Stimulated activated CD4-positive, alpha-beta T cell treated with anti-CD3 and anti-CD28 coated beads, TNF-alpha, amount 100 ng/mL, for 1 hour (primary cell): Measurements from ENCODE around the gene RSPH1.
A peak's percentile ranks its signal among the peaks of the same experiment; 100 is the strongest.

ENCODE experiments used
- DNase-seq, 3 donors: peaks; one replicate each; pipeline ENCODE4 v3.0.0-alpha.2; 2020; ENCODE audit warnings: low read depth in 3 of 3, low spot score in 1 of 3

RSPH1 gene

DNA sequence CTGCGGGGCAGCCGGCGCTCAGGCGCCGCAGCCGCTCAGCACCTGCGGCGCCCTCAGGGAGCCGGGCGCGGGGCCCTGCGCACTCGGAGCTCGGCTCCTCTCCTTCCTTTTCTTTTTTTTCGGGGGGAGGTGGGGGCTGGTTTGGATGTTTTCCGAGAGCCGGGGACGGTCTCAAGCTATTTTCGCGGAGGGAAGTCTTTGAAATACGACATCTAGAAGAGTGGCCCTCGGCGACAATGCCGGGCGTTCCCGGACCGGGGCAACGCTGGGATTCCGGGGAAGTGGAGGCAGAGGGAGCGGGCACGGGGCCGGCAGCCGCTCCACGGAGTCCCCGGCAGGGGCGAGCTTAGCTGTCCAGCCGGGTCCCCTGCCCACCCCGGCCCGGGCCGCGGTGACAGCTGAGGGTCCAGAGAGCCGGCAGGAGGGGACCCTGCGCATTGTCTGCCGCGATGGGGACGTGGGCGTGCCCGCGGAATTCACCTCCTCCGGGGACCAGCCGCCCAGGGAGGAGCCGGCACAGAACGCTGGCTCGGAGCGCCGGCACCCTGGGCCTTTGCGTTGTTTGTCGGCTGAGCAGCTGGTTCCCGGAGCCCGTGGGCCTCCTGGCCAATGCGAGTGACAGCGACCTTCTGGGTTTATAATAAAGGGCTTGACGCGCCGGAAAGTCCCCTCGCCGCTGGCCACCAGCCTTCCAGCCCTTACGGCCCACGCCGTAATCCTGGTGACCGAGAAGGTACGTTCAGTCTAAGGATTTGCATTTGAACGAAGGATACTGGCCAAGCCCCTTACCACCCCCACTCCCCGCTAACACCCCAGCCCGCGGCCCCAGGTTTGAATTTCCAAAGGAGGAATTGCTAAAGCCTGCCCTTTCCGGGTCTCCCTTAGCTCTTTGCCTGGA lies 18.2 kb upstream of the RSPH1 start:
- DNase-seq, result peak; percentile 30 to 59 (median 38)

DNA sequence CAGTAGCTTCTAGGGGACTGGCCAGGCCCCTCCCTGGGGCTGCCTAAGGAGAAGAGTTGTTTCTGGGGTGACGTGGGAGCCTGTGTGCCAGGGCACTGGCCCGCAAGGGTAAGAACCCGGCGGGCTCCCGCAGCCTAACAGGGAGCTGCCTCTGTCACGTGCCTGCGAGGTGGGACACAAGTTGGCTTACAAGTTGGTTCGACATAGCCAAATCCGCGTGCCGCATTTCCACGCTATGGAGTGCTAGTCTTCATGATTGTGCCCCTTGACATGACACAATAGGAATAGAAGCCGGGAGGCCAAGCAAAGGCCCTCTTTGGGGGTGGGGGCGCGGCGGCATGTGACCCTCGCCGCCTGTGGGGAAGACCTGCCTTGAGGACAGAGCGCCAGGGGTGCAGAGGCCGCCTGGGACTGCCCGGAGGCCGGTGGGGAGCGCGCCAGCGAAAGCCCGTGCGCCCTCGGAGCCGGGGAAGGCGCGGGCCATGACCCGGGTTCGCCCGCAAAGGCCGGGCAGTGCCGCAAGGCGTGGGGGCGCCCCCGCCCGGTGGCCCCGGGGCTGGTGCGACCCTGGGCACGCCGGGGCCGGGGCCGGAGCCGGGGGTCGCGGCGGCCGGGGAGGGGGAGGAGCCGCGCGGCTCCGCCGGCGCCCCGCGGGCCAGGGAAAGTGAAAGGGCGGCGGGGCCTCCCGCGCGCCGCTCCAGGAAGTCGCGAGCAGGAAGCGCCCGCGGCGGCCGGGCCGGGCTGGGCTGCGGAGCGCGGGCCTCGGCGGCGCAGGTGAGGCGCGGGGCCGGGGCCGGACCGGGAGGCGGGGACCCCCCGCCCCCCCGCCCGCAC lies 17.3 kb upstream of the RSPH1 start, which contains the start of gene SLC37A1:
Gene SLC37A1, plus strand, starts transcription at position 702 of the 834 bp plus-strand sequence. CDS start 4,603 bp downstream, outside the sequence.
- DNase-seq, result peak in 1 of 3 donors; percentile 18

DNA sequence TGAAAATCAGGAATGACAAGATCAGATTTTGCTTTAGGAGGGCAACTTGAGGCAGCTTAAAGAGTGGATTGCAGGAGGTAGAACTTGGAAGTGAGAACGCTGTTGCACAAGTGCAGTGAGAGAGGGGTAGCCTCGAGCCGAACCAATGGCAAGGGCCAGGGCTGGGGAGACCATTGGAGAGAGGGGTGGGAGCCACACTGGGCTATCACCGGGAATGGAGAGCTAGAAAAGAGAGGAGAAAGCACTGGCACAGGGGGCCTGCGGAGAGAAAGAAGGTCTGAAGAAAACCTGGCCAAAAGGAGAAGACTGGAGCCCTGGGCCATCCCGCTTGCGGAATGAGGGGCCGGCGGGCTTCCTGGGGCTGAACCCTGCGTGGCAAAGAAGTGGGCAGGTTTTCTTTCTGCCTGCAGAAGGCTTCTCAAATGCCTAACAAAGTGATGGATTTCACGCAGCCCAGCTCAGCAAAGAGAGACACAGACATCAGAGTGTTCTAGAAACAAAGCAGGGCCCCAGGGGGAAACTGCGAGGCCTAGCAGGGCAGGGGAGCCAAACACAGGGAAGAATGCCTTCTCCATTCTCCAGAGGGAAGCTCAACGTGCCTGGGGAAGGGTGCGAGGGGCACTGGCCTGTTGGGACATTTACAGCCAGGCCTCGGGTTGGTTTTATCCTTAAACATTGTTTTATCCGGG lies 16.5 kb upstream of the RSPH1 start:
- no peak for DNase-seq

DNA sequence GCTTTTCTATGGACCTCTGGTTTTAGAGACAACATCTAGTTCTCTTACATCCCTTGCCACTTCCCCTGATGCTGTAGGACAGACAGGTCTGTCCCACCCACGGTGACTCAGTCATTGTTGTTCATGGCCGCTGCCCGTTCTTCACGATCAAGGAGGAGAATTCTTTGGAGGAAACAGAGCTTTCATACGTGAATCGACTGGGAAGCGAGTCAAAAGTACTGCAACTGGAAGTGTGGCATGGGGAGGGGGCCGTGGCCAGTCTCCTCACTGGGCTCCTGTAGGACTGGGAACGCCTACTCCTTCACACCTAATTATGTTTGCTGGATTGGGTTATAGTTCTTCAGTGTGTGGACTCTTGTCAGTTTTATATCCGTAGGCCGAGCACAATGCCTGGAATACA lies 13.2 kb upstream of the RSPH1 start:
- DNase-seq, result no peak

DNA sequence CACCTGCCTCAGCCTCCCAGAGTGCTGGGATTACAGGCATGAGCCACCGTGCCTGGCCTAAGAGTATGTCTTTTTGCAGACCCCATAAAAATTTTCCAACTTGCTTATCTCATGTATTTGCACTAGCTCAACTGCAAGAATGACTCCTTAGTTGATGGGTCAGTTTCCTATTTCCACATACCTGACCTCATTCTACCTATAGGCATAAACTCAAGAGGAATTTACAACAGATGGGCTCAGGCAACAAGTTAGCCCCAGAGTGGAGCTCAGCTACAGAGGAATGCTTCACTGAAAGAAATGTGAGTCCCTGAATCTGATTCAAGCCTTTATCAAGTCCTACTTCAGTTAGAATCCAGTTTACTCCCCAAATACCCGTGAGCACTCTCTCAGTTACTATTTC lies 12.3 kb upstream of the RSPH1 start:
- DNase-seq, result no peak

DNA sequence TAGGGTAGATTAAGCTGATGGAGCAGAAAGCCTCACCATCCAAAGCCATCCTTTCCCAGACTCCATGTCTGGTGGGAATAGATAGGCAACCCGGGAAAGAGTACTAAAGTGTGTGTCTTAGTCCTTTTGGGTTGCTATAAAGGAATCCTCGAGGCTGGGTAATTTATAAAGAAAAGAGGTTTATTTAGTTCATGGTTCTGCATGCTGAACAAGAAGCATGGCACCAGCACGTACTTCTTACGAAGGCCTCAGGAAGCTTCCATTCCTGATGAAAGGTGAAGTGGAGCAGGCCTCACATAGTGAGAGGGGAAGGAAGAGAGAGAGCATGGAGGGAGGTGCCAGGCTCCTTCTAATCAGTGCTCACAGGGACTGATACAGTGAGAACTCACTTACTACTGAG lies 11.4 kb upstream of the RSPH1 start:
- DNase-seq, result no peak

DNA sequence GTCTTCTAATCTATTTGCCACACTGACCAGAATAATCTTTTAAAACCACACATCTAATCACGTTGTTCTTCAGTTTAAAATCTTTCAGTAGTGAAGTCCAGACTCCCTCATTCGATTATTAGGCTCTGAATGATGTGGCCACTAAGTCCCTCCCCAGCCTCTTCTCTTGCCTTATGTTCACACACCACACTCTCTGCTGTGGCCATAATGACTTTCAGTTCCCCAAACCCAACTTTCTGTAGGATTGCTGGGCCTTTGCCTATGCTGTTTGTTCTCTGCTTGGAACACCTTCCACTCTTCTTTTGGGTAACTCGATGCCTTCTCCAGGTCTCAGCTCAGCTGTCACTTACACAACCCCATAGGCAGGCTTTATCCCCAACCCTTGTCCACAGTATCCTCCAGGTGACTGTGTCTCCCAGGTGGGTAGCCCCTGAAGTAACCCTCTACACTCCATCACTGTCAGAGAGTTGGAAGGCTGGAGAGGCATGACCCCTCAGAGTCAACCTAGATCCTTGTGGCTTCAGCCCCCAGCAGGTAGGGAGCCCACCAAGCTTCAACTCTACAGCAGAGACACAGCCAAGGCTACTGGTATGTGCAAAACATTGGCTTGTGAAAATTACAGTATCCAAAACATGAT lies 9.2 kb upstream of the RSPH1 start:
- no peak for DNase-seq

DNA sequence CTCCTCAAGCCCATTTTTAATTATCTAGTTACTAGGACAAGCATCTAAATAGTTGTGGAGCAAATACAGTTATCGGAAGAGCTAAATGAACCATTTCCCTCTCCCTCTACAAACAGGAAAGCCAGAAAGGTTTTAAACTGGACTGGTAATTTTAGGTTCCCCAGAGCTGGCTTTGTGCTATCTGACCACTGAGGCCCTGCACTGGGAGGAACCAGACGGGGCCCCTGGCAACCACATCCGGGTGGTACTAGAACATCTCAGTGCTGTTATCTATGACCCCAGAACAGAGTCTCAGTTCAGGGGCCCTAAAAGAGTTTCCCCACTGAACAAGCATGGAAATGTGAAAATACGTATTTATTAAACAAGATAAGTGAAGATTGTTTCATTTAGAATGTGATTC lies 7.7 kb upstream of the RSPH1 start:
- DNase-seq, result no peak

DNA sequence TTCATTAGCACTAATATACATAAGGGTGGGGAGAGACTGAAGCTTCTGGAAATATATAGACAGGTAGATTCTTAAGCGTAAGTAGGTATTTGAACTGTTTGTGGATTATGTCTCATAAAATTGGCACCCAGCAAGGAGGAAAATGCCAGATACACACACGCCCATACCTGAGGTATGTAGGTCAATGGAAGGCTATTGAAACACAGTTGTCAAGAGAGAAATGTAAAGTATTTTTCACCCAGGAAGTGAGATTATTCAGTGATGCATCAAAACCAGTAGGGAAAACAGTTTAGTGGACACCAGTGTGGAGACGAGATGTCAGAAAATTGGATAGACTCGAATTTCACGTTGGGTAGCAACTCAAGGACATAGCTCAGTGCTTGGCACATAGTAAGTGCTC lies 4.7 kb upstream of the RSPH1 start:
- no peak for DNase-seq

DNA sequence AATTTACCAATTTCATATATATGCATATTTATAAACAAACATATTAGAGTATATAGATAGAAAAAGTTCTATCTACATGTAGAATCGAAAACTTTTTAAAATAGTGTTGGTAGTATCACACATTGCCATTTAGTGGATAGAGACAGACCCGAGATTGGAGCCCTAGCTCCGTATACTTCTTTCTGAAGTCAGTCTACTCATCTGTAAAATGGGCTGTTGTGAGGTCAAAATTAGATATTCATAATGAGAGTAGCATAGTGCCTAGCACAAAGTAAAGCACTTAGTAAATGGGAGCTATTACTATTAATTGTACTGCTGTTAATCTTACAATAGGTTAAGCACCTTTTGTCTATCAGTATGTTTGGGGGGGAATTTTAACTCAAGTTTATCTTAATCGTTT lies 4.2 kb upstream of the RSPH1 start:
- no peak for DNase-seq

DNA sequence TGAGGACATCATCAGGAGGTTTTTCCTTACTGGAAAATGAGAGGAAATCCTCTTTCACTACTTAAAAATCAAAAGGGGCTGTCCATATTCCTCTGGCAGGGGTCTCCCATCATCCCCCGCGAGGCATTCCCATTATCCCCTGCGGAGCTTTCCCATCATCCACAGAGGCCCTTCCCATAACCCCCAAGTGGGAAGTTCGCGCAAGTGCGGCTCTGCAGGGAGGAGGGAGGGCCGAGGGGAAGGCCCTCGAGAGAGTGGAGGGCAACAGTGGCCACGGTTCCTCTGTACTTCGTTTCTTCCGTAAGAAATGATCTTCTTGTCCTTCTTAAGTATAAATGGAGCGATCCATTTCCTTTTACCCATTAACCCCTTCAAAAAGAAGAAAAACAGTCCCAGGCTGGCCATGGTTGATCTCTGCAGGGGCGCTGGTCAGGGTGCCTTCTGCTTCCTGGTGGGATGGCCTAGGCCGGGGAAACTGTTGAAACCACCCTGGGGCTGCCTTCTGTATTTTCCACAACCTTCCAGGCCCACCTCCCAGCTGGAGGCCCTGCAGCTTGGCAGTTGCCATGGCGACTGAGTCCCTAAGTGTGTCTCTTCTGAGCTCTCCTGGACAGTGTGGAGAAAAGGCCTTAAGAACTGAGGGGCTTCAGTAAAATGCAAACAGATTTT lies 3.6 kb upstream of the RSPH1 start:
- no peak for DNase-seq

DNA sequence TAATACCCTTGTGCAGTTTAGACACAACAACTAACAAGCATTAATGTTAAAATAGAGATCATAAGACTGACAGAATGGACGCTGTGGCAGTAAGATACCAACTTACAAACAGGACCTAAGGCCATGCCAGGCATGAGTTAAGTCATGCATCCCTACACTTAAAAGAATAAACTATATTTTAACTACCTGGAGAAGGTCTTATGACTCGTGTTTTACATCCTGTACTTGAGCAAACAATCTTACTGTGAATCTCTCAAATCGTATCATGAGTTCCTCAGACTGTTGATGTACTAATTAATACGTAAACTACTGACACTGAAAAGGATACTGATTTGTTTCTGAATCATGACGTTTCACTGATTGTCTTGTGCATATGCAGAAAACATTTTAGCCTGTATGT lies 2.0 kb upstream of the RSPH1 start:
- no peak for DNase-seq

DNA sequence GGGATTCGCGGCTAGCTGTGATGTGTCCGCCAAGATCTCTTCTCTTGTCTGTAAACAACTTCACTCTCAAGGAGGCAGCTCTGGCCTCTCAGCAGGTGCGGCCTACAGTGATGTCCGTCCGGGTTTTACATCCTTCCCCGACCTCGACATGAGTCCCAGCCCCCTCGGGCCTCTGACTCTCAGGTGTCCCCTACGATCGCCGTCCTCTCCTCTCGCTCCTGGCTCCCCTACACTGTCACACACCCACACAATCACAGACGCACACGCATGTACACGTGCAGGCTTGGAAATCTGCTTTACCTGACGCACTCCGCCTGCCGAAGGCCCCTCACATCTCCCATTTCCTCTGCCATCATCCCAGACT lies 797 bp upstream of the RSPH1 start:
- DNase-seq, result no peak

DNA sequence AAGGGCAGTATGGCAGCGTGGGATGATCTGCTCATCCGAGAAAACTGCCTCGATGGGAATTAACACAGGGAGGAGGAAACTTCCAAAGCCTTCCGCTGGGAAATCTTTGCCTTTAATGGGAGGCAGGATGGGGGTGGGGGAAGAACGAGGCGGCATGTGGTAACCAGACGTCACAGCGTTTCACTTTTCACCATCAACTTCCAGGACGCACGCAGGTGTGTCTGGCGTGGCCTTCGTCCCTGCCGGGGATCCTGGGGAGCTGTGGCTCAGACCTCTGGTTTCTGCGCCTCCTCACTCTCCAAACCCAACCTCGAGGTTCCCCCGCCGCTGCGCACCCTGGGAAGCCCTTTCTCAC lies 282 bp downstream of the RSPH1 start:
- no peak for DNase-seq

DNA sequence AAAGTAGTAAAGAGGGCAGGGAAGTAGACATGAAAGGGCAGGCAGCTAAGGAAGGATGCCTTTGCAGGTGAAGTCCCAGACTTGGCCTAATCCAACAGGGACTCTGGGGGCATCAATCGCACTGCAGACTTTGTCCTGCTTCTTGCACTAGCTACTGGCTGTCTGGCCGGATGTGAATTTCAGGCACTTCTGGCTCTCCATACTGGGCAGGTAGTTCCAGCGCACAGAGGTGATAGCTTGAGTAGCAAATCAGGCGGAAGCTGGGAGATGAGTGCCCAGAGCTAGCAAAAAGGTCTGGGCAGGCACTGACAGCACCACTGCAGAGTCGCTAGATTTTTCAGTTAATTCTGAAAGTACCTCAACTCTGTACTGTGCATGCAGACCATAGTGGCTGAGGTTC lies 997 bp downstream of the RSPH1 start:
- DNase-seq, result no peak

DNA sequence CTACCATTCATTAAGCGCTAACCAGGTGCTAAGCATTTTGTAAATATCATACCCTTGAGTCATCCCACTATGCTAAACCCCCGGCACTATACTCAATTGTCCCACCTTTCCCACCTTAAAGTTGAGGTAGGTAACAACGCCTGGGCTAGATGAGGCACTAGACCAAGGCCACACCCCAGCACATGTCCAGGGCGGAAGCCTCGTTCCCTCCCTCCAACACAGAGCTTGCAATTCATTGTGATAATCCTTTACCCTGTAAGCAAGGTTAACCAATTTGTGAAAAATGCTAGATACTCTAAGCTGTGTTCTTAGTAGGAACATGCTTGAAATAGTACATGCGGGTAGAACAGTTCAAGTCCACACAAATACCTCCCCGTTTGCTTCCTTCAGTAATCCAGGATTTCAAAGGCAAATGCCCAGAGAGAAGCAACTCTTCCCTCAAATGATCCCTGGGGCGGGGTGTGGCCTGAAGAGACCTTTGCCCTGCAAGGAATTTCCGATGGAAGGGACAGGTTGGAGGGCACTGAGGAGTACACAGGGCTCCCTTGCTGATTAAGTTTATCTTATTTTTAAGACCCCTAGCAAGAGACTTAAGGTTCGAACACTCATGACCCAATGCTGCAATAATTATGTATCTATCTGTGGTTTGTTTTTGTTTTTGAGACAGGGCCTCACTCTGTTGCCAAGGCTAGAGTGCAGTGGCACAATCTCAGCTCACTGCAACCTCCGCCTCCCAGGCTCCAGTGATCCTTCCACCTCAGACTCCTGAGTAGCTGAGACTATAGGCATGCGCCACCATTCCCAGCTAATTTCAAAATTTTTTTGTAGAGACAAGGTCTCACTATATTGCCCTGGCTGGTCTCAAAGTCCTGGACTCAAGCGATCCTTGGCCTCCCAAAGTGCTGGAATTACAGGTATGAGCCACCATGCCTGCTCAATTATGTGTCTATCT lies 2.6 kb downstream of the RSPH1 start:
- DNase-seq, result no peak

DNA sequence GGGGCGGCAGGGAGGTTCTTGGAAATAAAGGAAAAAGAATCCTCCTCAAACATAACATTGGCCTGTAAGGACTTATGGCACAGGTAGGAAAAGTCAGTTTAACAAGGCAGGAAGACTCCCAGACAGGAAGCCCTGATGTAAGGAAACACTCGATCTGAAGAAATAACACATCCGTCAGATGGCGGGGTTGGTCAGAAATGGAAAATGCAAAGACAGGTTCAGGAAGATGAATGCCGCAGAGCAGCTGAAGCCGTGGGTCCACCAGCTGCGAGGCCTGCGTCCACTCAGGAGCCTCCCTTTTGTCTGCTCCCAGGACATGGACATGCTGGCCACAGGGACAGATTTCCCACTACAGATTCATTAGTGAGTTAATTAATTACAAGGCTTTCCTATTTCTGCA lies 3.8 kb downstream of the RSPH1 start:
- no peak for DNase-seq

DNA sequence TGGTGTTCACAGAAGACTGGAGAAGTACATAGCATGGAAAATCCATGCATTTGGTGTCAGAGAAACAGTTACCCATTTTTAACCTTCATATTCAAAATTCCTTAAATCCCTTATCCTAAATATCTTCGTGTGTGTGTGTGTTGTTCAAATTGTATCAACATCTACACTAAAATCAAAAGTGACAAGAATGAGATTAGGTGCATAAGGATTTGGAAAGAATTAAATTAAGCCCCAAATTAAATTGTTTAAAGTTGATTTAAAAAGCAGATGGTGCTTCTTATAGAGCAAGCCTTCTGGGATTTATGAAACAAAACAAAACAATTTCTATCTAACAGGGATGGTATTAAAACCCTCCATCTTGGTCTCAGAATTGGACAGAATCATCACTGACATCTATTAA lies 4.7 kb downstream of the RSPH1 start:
- no peak for DNase-seq

DNA sequence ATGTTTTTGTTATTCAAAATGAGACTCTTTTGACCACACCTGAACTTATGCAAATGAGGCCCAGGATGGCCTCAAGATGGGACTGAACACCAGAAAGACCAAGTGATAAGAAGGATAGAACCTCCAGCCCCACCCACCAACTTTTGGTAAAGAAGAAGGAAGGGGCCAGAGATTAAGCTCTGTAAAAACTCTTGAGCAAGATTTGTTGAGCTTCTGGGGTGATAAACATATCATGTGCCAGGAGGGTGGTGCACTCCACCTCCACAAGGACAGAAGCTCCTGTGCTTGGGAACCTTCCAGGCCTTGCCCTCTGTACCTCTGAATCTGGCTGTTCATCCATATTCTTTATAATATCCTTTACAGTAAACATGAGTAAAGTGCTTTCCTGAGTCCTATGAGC lies 5.3 kb downstream of the RSPH1 start:
- DNase-seq, result no peak

DNA sequence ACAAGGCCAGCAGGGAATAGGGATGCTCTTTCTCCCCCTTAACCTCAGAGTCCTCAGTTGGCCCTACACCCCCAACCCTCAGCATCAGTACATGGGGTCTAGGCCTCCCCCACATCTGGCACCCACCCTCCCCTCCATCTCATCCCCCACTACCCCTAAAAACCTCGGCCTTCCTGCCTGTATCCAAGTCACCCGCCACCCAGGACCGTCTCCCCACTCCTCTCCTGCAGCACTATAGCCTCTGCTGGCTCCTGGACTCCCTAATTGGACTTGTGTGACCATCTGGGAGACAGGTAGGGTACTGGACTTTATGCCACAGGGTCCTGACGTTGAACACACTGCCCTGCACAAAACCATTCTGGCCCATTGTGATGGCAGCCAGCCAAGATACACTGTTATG lies 6.0 kb downstream of the RSPH1 start:
- no peak for DNase-seq
